HG03039 (cell line): ENCODE measurements around the gene LRPAP1.
"Not testable (repeated sequence)": the region's sequence is repeated elsewhere in the genome, so short reads cannot be mapped to it uniquely, and the experiment has no call there.

ENCODE experiments used
- ATAC-seq: cut with Tn5 transposase; IDR thresholded peaks from one replicate; pipeline ENCODE4 v1.9.1; 2021; ENCODE audit warnings: mild to moderate bottlenecking, moderate library complexity; ENCODE audit not compliant: unreplicated experiment

The LRPAP1 gene

DNA sequence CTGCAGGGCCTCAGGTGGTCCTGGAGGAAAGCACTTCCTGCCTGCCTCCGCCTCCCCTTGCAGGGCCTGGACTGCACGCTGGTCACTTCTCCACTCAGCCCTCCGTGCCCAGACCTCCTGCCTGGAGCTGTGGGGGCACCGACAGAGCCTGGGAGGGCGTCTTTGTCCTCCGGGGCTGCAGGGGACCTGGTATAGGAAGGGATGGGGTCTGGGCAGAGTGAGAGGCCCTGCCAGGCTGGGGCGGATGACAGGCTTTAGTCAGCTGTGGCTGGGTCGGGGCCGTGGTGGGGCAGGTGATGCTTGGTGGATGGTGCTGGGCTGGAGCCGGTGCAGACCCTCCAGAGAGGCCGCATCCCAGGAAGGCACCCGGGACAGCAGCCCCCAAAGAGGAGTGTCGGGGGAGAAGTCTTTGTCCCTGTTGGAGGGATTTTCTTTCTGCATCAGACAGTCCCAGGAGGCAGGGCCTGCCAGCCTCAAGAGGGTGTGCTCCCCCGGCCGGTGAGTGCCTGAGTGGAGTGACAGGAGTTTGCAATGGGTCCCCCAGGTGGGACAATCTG, 67.8 kb downstream of the LRPAP1 start:
- no peak for ATAC-seq

DNA sequence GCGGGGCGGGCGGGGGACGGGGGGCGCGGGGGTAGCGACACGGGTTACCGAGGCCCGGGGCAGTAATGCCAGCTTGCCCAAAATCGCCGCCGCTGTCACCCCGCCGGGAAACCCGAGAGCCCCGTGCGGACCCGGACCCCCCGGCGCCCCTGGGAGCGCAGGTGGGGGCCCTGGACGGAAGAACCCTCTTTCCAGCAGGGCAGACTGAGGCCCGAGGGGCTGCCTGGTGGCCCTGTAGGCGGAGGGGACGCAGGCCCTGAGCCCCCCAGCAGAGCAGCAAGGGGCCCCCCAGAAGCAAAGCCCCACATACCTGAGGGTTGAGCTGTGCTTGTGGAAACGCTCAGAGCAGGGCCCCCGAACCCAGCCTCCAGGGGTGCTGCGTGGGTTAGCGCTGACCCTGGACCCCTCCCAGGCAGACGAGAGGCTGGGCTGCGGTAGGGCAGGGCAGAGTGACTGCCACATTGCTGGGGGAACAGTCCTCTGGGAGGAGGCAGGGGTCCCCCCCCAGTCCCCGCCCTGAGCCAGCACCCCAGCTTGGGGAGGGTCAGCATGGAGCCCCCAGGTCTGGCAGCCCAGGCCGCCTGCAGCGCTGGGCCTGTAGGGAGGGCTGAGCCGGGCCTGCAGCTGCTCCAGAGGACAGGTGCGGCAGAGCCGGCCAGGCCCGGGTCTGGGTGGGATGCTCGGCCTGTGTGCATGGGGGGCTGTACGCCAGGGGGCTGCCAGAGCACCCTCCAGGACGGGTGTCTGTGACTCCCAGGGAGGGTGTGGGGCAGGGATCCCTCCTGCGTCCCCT, 68.5 kb downstream of the LRPAP1 start:
- no peak for ATAC-seq

DNA sequence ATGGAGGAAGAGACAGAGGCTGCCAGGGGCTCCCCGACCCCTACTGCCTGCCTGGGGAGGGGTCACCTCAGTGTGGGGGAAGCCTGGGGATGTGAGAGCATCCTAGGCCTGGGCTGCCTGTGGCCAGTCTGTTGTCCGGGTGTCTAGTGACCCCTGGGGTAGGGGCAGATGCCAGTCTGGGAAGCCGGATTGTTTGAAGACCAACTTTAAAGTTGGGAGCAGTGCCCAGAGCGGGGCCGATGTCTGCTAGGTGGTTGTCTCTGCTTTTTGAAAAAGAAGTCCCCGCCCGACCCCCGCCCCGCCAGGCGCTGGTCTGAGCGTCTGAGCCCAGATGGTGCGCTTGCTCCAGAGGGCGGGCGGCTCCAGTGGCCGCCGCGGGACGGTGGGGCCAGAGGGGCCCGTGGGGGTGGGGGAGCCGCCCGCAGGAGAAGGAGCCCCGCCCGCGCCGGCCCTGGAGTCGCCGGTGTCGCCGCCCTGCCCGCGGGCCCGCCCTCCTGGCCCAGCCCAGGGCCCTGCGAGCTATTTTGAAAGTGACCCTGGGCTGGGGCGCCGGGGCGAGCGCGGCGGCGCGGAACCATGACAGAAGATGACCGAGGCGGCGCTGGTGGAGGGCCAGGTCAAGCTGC, 69.3 kb downstream of the LRPAP1 start, which contains the start of gene DOK7:
TSS of gene DOK7 (plus strand) at position 517 of the 626 bp plus-strand sequence. CDS start at position 587, 70 bp downstream.
- ATAC-seq: no peak

DNA sequence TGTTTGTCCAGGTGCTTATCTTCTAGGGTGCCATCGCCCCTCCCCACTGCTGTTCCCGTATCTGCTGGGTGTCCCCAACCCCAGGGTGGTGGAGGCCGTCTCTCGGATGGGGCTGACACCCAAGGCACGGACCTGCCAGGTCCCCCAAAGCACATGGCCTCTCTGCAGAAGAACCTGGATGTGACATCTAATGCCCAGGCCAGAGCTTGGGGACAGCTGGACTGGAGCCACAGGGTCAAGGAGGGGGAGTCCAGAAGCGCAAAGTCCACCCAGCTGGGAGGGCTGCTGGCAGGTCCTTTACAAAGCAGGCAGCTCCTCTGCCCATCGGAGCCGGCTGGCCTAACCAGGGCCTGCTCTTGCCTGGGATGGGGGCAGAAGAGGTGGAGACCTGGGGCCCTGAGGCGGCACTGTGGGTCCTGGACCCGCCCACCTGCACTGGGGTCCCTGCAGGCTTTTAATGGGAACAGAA, 69.9 kb downstream of the LRPAP1 start:
- no peak for ATAC-seq

DNA sequence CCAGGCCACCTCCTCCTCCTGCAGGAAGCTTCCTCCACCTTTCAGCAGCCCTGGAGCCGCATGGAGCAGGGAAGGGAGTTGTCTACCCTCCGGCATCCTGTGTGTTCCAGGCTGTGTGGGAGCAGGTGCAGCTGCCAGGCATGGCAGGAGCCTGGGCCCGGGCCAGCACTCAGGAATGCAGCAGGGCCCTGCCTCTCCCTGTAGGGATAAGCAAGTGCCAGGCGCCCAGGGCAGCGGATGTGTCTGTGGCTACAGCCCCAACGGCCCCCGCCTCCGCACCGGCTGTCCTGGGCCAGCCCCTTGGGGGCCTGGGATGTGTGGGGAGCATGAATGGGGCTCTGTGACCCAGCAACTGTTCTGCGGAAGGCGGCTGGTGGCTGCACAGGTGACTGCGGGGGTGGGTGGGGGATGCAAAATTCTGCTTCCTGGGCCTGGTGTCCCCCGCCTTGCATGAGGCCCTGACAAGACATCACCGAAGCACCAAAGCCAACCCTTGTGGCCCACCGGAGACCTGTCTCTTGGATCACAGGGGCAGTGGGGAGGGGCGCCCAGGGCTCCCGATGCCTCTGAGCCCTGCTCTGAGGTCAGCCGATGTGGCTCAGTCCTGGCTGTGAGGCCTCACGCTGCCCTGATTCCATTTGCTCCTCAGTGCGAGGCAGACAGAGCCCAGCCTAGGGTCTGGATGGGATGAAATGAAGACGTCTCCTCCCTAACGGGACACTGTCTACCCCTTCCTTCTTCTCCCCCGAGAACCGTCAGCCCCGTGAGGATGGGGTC, 70.5 kb downstream of the LRPAP1 start:
- ATAC-seq: no peak

DNA sequence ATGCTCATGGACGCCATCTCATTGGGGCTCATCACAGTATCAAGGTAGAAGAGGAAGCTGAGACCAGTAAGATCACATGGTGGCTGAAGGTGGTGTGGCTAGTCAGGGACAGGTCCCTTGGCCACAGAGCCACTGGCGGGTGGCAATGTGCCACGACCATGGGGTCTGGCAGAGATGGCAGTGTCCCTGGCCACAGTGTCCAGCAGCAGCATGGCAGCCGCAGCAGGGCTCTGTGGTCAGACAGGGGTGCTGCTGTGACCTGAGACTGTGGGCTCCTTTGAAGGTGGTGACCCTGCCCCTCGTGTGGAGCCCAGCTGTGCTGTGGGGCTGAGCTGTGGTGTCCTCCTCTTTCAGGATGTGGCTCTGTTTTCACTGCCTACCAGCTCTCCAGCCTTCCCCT, 71.3 kb downstream of the LRPAP1 start:
- ATAC-seq: no peak

DNA sequence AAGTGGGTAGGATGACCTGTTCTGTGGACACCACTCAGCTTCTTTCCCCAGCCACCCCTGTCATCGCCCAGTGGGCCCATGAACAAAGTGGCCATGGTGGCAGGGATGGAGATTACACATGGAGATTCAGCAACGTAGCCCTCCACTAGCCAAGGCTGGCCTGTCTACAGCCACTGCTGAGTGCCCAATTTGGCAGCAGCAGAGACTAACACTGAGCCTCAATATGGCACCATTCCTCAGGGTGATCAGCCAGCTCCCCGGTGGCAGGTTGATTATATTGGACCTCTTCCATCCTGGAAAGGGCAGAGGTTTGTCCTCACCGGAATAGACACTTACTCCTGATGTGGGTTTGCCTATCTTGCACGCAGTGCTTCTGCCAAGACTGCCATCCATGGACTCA, 73.1 kb downstream of the LRPAP1 start:
- not testable (repeated sequence) for ATAC-seq

DNA sequence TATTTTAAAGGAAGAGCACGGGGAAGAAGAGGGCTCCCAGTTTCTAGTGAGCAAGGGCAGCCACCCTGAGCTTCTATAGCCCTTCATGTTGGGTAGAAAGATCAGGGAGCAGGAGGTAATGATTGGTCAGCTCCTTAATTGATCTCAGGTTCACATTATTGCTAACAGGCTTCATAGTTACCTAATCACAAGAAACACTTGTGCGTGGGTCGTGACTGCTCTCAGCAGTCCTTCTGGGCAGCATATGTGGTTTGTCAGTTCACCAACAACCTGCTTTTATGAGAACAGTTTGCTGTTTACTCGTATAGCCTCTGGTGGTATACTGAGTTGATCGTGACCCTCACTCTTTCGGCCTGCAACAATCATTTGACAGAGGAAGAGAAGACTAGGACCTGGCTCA, 73.9 kb downstream of the LRPAP1 start:
- no peak for ATAC-seq

DNA sequence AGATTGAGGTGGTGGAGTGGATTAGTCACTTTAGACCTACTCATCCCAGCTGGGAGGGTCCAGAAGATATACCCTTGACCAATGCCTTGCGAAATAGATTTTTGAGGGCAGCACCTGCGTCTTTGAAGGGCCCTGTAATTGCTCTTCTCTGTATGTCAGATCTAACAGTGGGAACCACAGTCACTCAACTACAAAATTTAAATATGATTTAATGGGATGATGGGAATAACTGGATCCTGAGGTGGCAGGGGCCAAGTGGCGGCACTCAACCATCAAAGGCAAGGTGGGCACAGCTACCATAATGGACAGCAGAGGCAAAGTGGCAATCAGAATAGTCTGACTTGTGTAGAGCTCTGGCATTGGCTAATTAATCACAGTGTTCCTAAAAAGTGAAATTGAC, 76.6 kb downstream of the LRPAP1 start:
- ATAC-seq: not testable (repeated sequence)
